Transverse colon (tissue), 4 donors: Measurements from ENCODE around the gene FBXO31. TPM values are rescaled to one million over a fixed set of nuclear protein-coding genes. Genes with fewer than 3 reads are reported as not detected.
"Not testable (repeated sequence)": the region's sequence is repeated elsewhere in the genome, so short reads cannot be mapped to it uniquely, and the experiment has no call there.

ENCODE experiments used
- DNase-seq: peaks from one replicate; pipeline ENCODE4 v3.0.0-alpha.2; 2019
- H3K27ac ChIP-seq, 4 donors: fragments of 200-600 bp; sonication (generic); 2 replicates each; pipeline ENCODE4 v1.5.1; 2016 to 2018; ENCODE audit warnings: inconsistent platforms in 4 of 4
- H3K27me3 ChIP-seq: fragments of 200-600 bp; sonication (generic); 2 replicates; pipeline ENCODE4 v1.5.1; 2017; ENCODE audit warnings: inconsistent platforms
- H3K36me3 ChIP-seq, 4 donors: fragments of 200-600 bp; sonication (generic); 2 replicates each; pipeline ENCODE4 v1.5.1; 2017 to 2019; ENCODE audit warnings: inconsistent platforms in 4 of 4
- H3K4me1 ChIP-seq, 4 donors: fragments of 200-600 bp; sonication (generic); 2 replicates each; pipeline ENCODE4 v1.5.1; 2017 to 2020; ENCODE audit warnings: inconsistent platforms in 4 of 4
- H3K4me3 ChIP-seq, 4 donors: fragments of 200-600 bp; sonication (generic); 1 replicate in 1 of 4; 2 replicates in 3 of 4; pipeline versions ENCODE4 v1.5.1 to v1.6.1; 2017 to 2019; ENCODE audit warnings: inconsistent platforms in 4 of 4
- H3K9me3 ChIP-seq, 2 donors: fragments of 200-600 bp; sonication (generic); 2 replicates each; pipeline ENCODE4 v1.5.1; 2017 to 2019; ENCODE audit warnings: inconsistent platforms in 2 of 2
- EP300 ChIP-seq: sonication (generic); formaldehyde crosslinking; IDR thresholded peaks from one replicate; pipeline ENCODE4 v1.6.1; 2017; ENCODE audit warnings: antibody characterized with exemption, low read depth
- POLR2A ChIP-seq: fragments of 450-650 bp; IDR thresholded peaks from one replicate; pipeline ENCODE4 v1.6.1; 2016; ENCODE audit warnings: antibody characterized with exemption, mild to moderate bottlenecking, moderate library complexity
- POLR2AphosphoS5 ChIP-seq, 3 donors: sonication (generic); formaldehyde crosslinking; IDR thresholded peaks; one replicate each; pipeline ENCODE4 v1.6.1; 2016; ENCODE audit warnings: antibody characterized with exemption in 3 of 3
- WGBS, 2 donors: methylation state at CpG; one replicate each; pipeline ENCODE4 v1.1.5; 2018; ENCODE audit warnings: low coverage in 1 of 2; 5-methylcytosine and 5-hydroxymethylcytosine counted together
- in situ Hi-C, 4 donors: fragments of 200-750 bp; cut with MboI; loops; one replicate each; pipeline versions ENCODE4 v1.15.0 to v1.15.1; 2017; ENCODE audit warnings: low sequenced_read_pairs in 3 of 4, low pct_ligation_motif_present in 1 of 4, low pct_unique_long_range_greater_than_20kb in 1 of 4
- intact Hi-C: fragments of 100-400 bp; cut with DNase I; formaldehyde crosslinking; loops from one replicate; pipeline ENCODE4 v1.15.1; 2023; ENCODE audit warnings: low total_unique reads
- total RNA-seq, 4 donors: library from RNA; depleted of rRNA; stranded (reverse); fragments of >200 nt; gene quantifications; one replicate each; pipeline ENCODE4 v1.1.0, GENCODE V29; 2016
- TF ChIP-seq, protein P1 (sequence below), 5 experiments: fragments of 200-600 bp in 3 of 5; fragments of 450-650 bp in 2 of 5; sonication (generic) in 3 of 5; IDR thresholded peaks; 1 replicate in 2 of 5; 2 replicates in 3 of 5; pipeline ENCODE4 v1.5.1; 2016 to 2017; ENCODE audit warnings: antibody characterized with exemption in 5 of 5, inconsistent platforms in 3 of 5, mild to moderate bottlenecking in 2 of 5, moderate library complexity in 1 of 5

FBXO31 gene
- total RNA-seq, 4 donors from 2014 or later, result 83.6 to 403 (median 224) TPM

- no peaks in the 10 kb centered on the region for H3K27me3 ChIP-seq
- in situ Hi-C loops, result no loop called here
- TF ChIP-seq EP300 (no peak), POLR2AphosphoS5 (IDR thresholded peaks at IDR 0.05) (no peak), POLR2A (no peak)
- TF ChIP-seq, protein P1, sequence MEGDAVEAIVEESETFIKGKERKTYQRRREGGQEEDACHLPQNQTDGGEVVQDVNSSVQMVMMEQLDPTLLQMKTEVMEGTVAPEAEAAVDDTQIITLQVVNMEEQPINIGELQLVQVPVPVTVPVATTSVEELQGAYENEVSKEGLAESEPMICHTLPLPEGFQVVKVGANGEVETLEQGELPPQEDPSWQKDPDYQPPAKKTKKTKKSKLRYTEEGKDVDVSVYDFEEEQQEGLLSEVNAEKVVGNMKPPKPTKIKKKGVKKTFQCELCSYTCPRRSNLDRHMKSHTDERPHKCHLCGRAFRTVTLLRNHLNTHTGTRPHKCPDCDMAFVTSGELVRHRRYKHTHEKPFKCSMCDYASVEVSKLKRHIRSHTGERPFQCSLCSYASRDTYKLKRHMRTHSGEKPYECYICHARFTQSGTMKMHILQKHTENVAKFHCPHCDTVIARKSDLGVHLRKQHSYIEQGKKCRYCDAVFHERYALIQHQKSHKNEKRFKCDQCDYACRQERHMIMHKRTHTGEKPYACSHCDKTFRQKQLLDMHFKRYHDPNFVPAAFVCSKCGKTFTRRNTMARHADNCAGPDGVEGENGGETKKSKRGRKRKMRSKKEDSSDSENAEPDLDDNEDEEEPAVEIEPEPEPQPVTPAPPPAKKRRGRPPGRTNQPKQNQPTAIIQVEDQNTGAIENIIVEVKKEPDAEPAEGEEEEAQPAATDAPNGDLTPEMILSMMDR (IDR thresholded peaks at IDR 0.05), result no peak
- no peaks in the 10 kb centered on the region for H3K9me3 ChIP-seq
- 90% methylated on average over 11 of the region's 11 CpGs; no CpG with 5 or more reads in 1 of the 2 donors for WGBS, 2 donors
- no peak overlapping the region for H3K27ac ChIP-seq
- no peak for DNase-seq
- no peak overlapping the region for H3K4me3 ChIP-seq
- intact Hi-C loops, result no loop called here
- peaks cover 9 to 15% (median 11%) of the 10 kb centered on the region in 4 donors for H3K4me1 ChIP-seq
- peaks cover 0 to 31% (median 15%) of the 10 kb centered on the region in 4 donors for H3K36me3 ChIP-seq
These were observed 39.9 kb downstream of the FBXO31 start for GRCh38 chr16:87343753-87344050.

DNA sequence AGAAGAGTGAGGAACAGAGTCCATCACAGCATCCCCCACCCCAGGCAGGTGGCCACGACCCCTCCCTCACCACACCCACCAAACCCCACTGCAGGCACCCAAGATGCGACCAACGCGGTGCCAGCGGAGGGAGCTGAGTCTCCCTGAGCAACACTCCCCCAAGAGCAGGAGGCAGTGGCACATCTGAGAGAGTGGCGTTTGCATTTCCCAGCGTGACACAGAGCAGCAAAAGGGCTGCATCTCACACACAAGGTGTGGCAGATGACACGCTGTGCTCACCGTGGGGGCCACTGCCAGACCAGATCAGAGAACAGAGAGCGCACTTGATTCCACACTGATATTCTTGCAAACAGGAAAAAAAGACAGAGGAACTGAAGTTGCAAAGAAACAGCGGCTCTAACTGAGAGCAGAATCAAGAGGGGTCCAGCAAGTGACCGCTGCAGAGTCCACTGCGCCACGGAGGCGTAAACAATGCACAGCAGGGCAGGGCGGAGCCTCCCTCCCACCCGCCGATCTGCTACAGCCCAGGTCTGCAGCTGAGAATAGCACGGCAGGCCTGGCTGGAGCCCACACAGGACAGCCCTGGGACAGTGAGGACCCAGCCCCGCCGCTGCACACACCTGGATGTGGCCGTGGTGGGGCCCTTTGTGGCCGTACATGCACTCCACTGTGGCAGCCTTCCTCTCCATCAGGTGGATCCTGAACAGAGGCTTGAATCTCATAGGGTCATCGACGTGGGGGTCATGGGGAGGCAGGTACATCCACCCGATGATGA lies 40.4 kb downstream of the FBXO31 start:
- no peak overlapping the region for H3K4me3 ChIP-seq
- peaks cover 9 to 15% (median 11%) of the 10 kb centered on the region in 4 donors for H3K4me1 ChIP-seq
- no peak overlapping the region for H3K27ac ChIP-seq
- intact Hi-C loops, result no loop called here
- no peaks in the 10 kb centered on the region for H3K9me3 ChIP-seq
- TF ChIP-seq POLR2A (no peak), POLR2AphosphoS5 (IDR thresholded peaks at IDR 0.05) (no peak)
- no peak for DNase-seq
- in situ Hi-C loops, result no loop called here
- H3K27me3 ChIP-seq, result no peaks in the 10 kb centered on the region
- WGBS, 2 donors, result 88% methylated on average over 26 of the region's 26 CpGs; no CpG with 5 or more reads in 1 of the 2 donors
- H3K36me3 ChIP-seq, result peaks cover 0 to 33% (median 17%) of the 10 kb centered on the region in 4 donors

- no peak overlapping the region for H3K4me3 ChIP-seq
- no peak overlapping the region for H3K27ac ChIP-seq
- intact Hi-C loops (no loop called here), in situ Hi-C loops (no loop called here)
- H3K36me3 ChIP-seq, result peaks cover 0 to 33% (median 18%) of the 10 kb centered on the region in 4 donors
- 96% methylated on average over 18 of the region's 20 CpGs; no CpG with 5 or more reads in 1 of the 2 donors for WGBS, 2 donors
- no peak for DNase-seq
- no peaks in the 10 kb centered on the region for H3K9me3 ChIP-seq
- no peak for TF ChIP-seq POLR2AphosphoS5 (IDR thresholded peaks at IDR 0.05)
- no peak for TF ChIP-seq POLR2A
- no peak for TF ChIP-seq EP300
- TF ChIP-seq, protein P1 (IDR thresholded peaks at IDR 0.05), result no peak
- H3K4me1 ChIP-seq, result peaks cover 9 to 15% (median 11%) of the 10 kb centered on the region in 4 donors
- H3K27me3 ChIP-seq, result no peaks in the 10 kb centered on the region
These were observed 41.1 kb downstream of the FBXO31 start for GRCh38 chr16:87342504-87342903.

DNA sequence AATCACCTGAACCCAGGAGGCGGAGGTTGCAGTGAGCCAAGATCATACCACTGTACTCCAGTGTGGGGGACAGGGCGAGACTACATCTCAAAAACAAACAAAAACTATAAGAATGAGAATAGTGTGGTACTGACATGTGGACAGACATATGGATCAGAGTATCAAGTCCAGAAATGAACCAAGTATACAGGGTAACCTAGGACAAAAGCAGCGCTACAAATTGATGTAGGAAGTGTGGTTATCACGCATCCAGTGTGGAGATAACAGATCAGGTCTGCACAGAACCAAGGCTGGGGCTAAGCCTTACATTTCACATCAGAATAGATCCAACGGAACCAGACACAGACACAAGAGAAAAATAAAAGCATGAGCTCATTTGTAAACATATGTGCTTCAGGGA lies 43.4 kb downstream of the FBXO31 start:
- Histone ChIP-seq H3K4me1 (peaks cover 4 to 7% (median 6%) of the 10 kb centered on the region in 4 donors), H3K27me3 (no peaks in the 10 kb centered on the region), H3K9me3 (no peaks in the 10 kb centered on the region), H3K27ac (no peak overlapping the region), H3K36me3 (peaks cover 0 to 45% (median 19%) of the 10 kb centered on the region in 4 donors), H3K4me3 (no peak overlapping the region)
- WGBS, 2 donors, result 95 to 96% methylated on average over 5 of the region's 5 CpGs
- in situ Hi-C loops, result no loop called here
- DNase-seq, result no peak
- intact Hi-C loops, result no loop called here
- no peak for TF ChIP-seq POLR2A
- no peak for TF ChIP-seq POLR2AphosphoS5 (IDR thresholded peaks at IDR 0.05)

GRCh38 chr16:87339724-87340105 lies 43.9 kb downstream of the FBXO31 start:
- intact Hi-C loops, H3K4me1 ChIP-seq, H3K9me3 ChIP-seq, H3K4me3 ChIP-seq, H3K27me3 ChIP-seq, DNase-seq, H3K27ac ChIP-seq, in situ Hi-C loops: not testable (repeated sequence)
- H3K36me3 ChIP-seq, result peaks cover 0 to 50% (median 22%) of the 10 kb centered on the region in 4 donors
- WGBS, 2 donors, result 93 to 99% methylated on average over 11 of the region's 11 CpGs
